LNCaP clone FGC (cell line): ENCODE data around the gene HMCES.
A peak's percentile ranks its signal among the peaks of the same experiment; 100 is the strongest.

ENCODE experiments used
- DNase-seq: peaks from one replicate; pipeline ENCODE4 v3.0.0-alpha.2; 2011; ENCODE audit warnings: low read depth
- H3K4me3 ChIP-seq: 2 replicates; pipeline ENCODE4 v1.5.1; 2011; ENCODE audit warnings: mild to moderate bottlenecking, low read depth, low read length, control low read depth
- CTCF ChIP-seq: IDR thresholded peaks from 2 replicates; pipeline ENCODE4 v1.5.1; 2012; ENCODE audit warnings: mild to moderate bottlenecking; ENCODE audit not compliant: control insufficient read depth, insufficient read depth; ENCODE audit errors: extremely low read depth

HMCES gene, protein sequence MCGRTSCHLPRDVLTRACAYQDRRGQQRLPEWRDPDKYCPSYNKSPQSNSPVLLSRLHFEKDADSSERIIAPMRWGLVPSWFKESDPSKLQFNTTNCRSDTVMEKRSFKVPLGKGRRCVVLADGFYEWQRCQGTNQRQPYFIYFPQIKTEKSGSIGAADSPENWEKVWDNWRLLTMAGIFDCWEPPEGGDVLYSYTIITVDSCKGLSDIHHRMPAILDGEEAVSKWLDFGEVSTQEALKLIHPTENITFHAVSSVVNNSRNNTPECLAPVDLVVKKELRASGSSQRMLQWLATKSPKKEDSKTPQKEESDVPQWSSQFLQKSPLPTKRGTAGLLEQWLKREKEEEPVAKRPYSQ

DNA sequence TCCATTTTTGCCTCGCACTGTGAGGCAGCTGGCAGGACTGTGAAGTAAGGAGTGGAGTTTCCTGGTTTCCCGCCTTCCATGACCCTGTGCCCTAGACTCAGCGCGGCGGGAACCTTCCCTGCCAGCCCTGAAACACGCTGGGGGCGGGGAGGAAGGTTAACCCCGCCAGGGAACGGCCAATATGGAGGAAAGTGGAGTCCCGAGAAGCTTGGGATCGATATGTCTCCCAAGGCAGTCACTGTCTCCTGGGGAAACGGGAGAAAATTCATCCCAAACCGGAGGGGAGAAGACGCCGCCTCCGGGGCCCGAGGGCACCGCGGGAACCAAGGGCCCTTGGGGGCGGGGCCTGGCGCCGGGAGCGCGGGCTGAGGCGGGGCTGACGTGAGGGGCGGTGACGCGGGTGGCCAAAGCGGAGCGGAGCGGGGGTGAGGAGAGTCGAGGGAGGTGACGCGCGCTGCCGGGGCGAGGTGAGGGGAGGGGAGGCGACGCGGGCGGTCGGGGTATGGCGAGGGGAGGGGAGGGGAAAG, at the start of gene HMCES:
TSS of gene HMCES (plus strand) at position 432 of the 527 bp plus-strand sequence. CDS start 863 bp downstream, outside the sequence.
- H3K4me3 ChIP-seq: peak within 1 kb of the TSS; percentile 56
- DNase-seq: peak; percentile 45
- no peak for TF ChIP-seq CTCF

DNA sequence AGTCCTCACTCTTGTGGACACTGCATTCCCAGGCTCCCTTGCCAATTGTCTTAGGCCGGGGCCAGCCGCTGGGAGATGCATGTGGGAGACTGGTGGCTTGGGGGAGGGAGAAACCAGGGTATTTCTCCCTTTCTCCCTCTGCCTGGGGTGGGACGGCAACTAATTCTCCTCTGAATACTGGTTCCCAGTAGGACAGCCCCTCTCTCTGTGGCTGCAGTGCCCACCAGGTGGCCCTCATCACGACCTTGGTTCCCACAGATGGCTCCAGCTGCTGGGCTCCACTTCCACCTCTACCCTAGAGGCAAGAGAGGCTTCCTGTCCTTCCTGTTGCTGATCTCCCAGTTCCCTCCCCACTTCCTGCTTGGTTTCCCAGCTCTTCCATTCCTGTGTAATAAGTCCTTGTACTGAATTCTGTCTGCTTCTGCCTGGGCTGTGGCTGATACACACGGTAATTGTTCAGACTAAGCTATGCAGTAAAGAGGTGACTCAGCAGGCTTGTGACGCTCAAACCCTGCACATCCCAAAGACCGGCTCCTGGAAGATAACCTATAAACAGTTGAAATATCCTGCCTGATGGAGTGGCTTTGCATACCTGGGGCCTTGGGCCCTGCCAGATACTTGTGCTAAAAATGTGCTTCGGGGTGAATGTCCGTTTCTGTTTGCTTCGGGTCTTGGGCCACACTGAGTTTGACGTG, 49.6 kb upstream of the HMCES start:
- no peak overlapping the region for H3K4me3 ChIP-seq
- no peak for DNase-seq
- TF ChIP-seq CTCF: no peak

GRCh38 chr3:129230311-129231019, 48.2 kb upstream of the HMCES start:
- TF ChIP-seq CTCF: no peak
- H3K4me3 ChIP-seq: no peak overlapping the region
- no peak for DNase-seq

DNA sequence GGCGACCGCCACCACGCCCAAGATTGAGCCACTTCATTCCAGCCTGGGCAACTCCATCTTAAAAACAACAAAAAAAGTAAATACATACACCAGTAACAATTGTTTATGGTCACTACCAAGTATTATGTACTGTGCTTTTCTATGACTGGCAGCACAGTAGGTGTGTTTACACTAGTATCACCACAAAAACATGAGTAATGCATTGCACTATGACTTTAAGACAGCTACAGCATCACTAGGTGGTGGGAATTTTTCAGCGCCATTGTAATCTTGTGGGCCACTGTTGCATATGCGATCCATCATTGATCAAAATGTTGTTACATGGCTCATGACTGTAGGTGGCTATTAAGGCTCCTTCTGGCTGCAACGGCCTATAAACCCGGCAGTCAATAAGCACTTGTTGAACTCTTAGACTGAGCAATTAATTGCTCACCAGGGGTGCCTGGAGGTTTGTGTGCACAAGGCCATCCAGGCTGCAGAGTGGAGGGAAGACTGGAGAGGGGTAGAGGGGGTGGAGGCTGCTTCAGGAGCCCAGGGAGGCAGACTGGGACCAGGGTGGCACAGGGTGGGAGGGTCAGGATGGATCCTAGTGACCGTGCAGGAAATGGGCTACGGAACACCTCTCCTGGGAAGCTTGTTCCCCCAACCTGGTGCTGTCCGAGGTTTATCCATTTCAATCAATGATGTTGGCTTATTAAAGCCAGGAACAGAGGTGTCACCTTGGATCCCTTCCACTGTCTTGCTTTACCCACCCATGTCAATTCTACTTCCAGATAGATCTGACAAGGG, 47.1 kb upstream of the HMCES start:
- no peak for DNase-seq
- no peak for TF ChIP-seq CTCF
- no peak overlapping the region for H3K4me3 ChIP-seq

DNA sequence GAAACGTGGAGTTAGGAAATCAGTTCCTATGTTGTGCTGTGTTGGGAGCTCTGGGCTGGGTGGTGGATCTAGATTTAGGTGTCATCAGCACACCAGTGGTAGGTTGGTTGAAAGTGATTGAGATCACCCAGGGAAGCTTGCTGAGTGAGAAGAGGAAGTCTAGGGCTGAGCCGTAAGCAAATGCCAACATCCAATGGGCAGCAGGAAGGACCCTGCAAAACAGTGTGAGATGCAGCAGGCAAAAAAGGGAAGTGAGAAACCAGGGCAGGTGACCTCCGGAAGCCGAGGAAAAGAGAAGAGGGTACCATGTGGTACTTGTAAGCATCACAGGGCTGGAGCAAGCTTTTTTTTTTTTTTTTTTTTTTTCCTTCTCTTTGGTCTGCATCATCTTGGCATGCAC, 45.1 kb upstream of the HMCES start:
- no peak for TF ChIP-seq CTCF
- no peak overlapping the region for H3K4me3 ChIP-seq
- no peak for DNase-seq

- no peak for TF ChIP-seq CTCF
- no peak overlapping the region for H3K4me3 ChIP-seq
- no peak for DNase-seq
Observed at GRCh38 chr3:129234441-129234840, 44.2 kb upstream of the HMCES start.
